Activated CD8-positive, alpha-beta T cell treated with anti-CD3 and anti-CD28 coated beads for 36 hours (primary cell): ENCODE data around the gene SPATA31D3. TPM values are rescaled to one million over a fixed set of nuclear protein-coding genes. Genes with fewer than 3 reads are reported as not detected.

Source experiments
- ATAC-seq: fragments of 200-7000 bp; cut with Tn5 transposase; one replicate; pipeline ENCODE4 v1.10.0; 2021; ENCODE audit warnings: mild to moderate bottlenecking, moderate library complexity
- CTCF ChIA-PET: fragments of 350-600 bp; sonication (Branson Sonifier 250); formaldehyde crosslinking; loops from one replicate; lab custom pipeline; 2021; ENCODE audit warnings: antibody characterized with exemption; lab: Charles Lee
- POLR2A ChIA-PET: fragments of 350-600 bp; sonication (Branson Sonifier 250); formaldehyde crosslinking; loops from one replicate; lab custom pipeline; 2021; ENCODE audit warnings: antibody characterized with exemption; lab: Charles Lee
- DNase-seq: peaks from one replicate; pipeline ENCODE4 v3.0.0-alpha.2; 2020
- H3K27ac Mint-ChIP-seq: one replicate; pipeline ENCODE4 v1.8.0; 2021; ENCODE audit warnings: mild to moderate bottlenecking, mixed read lengths
- H3K27me3 Mint-ChIP-seq: one replicate; pipeline ENCODE4 v1.8.0; 2021; ENCODE audit warnings: mixed read lengths
- H3K36me3 Mint-ChIP-seq: one replicate; pipeline ENCODE4 v1.8.0; 2021; ENCODE audit warnings: low read depth, mixed read lengths
- H3K4me1 Mint-ChIP-seq: one replicate; pipeline ENCODE4 v1.8.0; 2021; ENCODE audit warnings: low read depth, mixed read lengths
- H3K4me3 Mint-ChIP-seq: one replicate; pipeline ENCODE4 v1.8.0; 2021; ENCODE audit warnings: mild to moderate bottlenecking, moderate library complexity, mixed read lengths
- H3K9me3 Mint-ChIP-seq: one replicate; pipeline ENCODE4 v1.8.0; 2021; ENCODE audit warnings: mixed read lengths
- CTCF ChIP-seq: fragments of 200-600 bp; IDR thresholded peaks from one replicate; pipeline ENCODE4 v1.8.0; 2022; ENCODE audit warnings: antibody characterized with exemption, mild to moderate bottlenecking
- intact Hi-C: fragments of 100-400 bp; cut with micrococcal nuclease; formaldehyde crosslinking; loops from one replicate; pipeline ENCODE4 v1.10.0; 2022
- total RNA-seq, 2 experiments: library from RNA; stranded (reverse); gene quantifications; one replicate each; pipeline ENCODE4 v1.2.3, GENCODE V29; 2021

The SPATA31D3 gene
- total RNA-seq, 2 experiments from 2014 or later, result not detected

GRCh38 chr9:81971727-81972126, 28.4 kb downstream of the SPATA31D3 start:
- ATAC-seq (no peak), DNase-seq (peak; percentile 1)
- intact Hi-C loops, result no loop called here
- Mint-ChIP-seq H3K9me3 (peaks cover 5% of the 10 kb centered on the region), H3K27me3 (peaks cover 1% of the 10 kb centered on the region), H3K36me3 (no peaks in the 10 kb centered on the region), H3K4me1 (no peaks in the 10 kb centered on the region), H3K27ac (no peak overlapping the region), H3K4me3 (no peak overlapping the region)
- ChIA-PET CTCF (no interaction called here), POLR2A (no interaction called here)
- TF ChIP-seq CTCF, result no peak

DNA sequence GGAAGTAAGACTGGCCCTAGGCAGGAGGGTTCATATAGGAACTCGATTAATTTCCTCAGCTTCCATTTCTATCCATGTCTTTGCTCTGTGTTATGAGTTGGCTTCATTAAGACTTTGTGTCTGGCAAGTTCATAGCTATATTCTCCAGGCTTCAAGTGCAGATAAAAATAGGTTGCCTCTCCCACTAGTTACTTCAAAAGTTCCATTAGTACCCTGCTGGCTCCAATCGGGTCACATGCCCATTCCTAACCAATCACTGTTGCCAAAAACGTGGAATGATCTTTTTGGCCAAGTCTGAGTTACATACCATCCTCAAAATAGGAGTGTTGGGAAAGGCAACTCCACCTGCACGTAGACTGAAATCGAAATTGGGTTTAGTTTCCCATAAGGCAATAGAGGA, 31.5 kb downstream of the SPATA31D3 start:
- ChIA-PET POLR2A (no interaction called here), CTCF (no interaction called here)
- no peak for ATAC-seq
- no peak overlapping the region for H3K4me3 Mint-ChIP-seq
- no peaks in the 10 kb centered on the region for H3K27me3 Mint-ChIP-seq
- no peak for TF ChIP-seq CTCF
- intact Hi-C loops, result no loop called here
- H3K27ac Mint-ChIP-seq, result no peak overlapping the region
- no peaks in the 10 kb centered on the region for H3K4me1 Mint-ChIP-seq
- H3K9me3 Mint-ChIP-seq, result peaks cover 5% of the 10 kb centered on the region
- no peak for DNase-seq
- H3K36me3 Mint-ChIP-seq, result no peaks in the 10 kb centered on the region

DNA sequence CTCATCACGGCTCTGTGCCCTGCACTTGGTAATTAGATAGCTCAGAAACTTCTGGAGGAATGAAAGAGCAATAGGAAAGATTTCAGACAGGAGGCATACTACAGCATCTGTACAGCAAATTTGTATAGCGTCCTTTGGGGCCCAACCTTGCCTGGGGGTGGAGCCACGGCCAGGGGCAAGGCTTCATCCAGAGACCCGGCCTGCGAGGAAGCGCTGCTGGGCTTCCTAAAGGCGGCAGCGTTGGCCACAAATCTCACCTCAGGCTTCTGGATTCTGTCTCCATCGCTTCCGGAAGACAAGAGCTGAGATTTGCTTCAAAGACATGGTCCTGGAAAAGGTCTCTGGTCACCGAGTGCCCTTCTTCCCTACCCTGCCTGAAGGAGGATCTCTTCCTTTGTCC, 33.1 kb downstream of the SPATA31D3 start:
- CTCF ChIA-PET, result no interaction called here
- H3K36me3 Mint-ChIP-seq, result no peaks in the 10 kb centered on the region
- DNase-seq, result no peak
- H3K9me3 Mint-ChIP-seq, result peaks cover 5% of the 10 kb centered on the region
- ATAC-seq, result no peak
- H3K27me3 Mint-ChIP-seq, result no peaks in the 10 kb centered on the region
- H3K27ac Mint-ChIP-seq, result no peak overlapping the region
- intact Hi-C loops, result no loop called here
- H3K4me1 Mint-ChIP-seq, result no peaks in the 10 kb centered on the region
- H3K4me3 Mint-ChIP-seq, result no peak overlapping the region
- TF ChIP-seq CTCF, result no peak
- POLR2A ChIA-PET, result no interaction called here

DNA sequence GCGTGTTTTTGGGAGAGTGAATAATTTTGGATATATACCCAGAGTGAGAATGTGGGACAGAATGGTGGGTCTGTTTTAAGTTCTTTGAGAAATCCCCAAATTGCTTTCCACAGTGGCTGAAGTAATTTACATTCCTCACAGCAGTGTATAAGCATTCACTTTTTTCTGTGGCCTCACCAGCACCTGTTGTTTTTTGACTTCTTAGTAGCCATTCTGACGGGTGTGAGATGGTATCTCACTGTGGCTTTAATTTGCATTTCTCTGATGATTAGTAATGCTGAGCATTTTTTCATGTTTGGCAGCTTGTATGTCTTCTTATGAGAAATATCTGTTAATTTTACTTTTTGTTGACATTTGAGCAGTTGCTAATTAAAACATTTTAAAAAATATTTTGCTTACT, 35.9 kb downstream of the SPATA31D3 start:
- Mint-ChIP-seq H3K4me3 (no peak overlapping the region), H3K4me1 (no peaks in the 10 kb centered on the region), H3K27ac (no peak overlapping the region), H3K9me3 (peaks cover 5% of the 10 kb centered on the region), H3K36me3 (no peaks in the 10 kb centered on the region), H3K27me3 (no peaks in the 10 kb centered on the region)
- DNase-seq, result no peak
- ChIA-PET CTCF (no interaction called here), POLR2A (no interaction called here)
- intact Hi-C loops, result no loop called here
- no peak for ATAC-seq
- TF ChIP-seq CTCF, result no peak

DNA sequence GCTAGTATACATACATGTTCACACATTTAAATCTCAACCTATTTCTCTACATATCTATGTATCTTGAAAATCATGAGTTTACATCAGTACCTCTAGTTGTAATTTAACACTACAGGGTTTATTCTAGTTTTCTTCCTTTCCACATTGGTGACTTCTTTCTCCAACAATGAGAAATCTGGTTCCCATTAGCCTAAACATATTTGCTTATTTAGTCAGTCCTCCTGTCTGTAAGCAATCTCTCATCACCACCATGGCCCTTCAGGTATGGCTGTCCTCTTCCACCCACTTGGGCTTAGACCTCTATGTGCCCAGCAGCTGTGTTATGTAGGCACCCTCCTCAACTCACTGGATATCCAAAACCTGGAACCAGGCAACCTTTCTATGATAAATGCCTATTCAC, 37.3 kb downstream of the SPATA31D3 start:
- ATAC-seq (no peak), DNase-seq (no peak)
- Mint-ChIP-seq H3K4me3 (no peak overlapping the region), H3K27me3 (no peaks in the 10 kb centered on the region), H3K36me3 (no peaks in the 10 kb centered on the region), H3K27ac (no peak overlapping the region), H3K9me3 (peaks cover 4% of the 10 kb centered on the region), H3K4me1 (no peaks in the 10 kb centered on the region)
- ChIA-PET CTCF (no interaction called here), POLR2A (no interaction called here)
- no peak for TF ChIP-seq CTCF
- intact Hi-C loops, result no loop called here
